A673 (cell line): ENCODE measurements around the gene GK2. TPM values are rescaled to one million over a fixed set of nuclear protein-coding genes. Genes with fewer than 3 reads are reported as not detected.

Experiments used
- BruUV-seq: library from RNA; stranded (reverse); fragments of 400-500 nt; replicated peaks from 2 replicates; lab custom pipeline; 2021; lab: Mats Ljungman, UMichigan
- CTCF ChIA-PET: fragments of 300-600 bp; sonication (Branson Sonifier 250); formaldehyde crosslinking; loops from one replicate; lab custom pipeline; 2022; ENCODE audit warnings: antibody characterized with exemption; lab: Charles Lee
- POLR2A ChIA-PET: fragments of 300-600 bp; sonication (Branson Sonifier 250); formaldehyde crosslinking; loops from one replicate; lab custom pipeline; 2022; ENCODE audit warnings: antibody characterized with exemption; ENCODE audit not compliant: low non-redundant PET; lab: Charles Lee
- DNase-seq: peaks from one replicate; pipeline ENCODE4 v3.0.0-alpha.2; 2015; ENCODE audit warnings: low spot score
- H3K27ac ChIP-seq: fragments of 200-600 bp; sonication (generic); 2 replicates; pipeline ENCODE4 v1.5.1; 2016; ENCODE audit warnings: mixed run types, low read depth, mild to moderate bottlenecking, mixed read lengths, antibody characterized with exemption, low read length; ENCODE audit not compliant: poor library complexity, severe bottlenecking
- H3K27me3 ChIP-seq: fragments of 200-600 bp; sonication (generic); replicated peaks from 2 replicates; pipeline ENCODE4 v1.6.1; 2017; ENCODE audit warnings: mixed run types, low read depth, mild to moderate bottlenecking, mixed read lengths, antibody characterized with exemption, low read length; ENCODE audit not compliant: insufficient read depth, poor library complexity
- H3K36me3 ChIP-seq: fragments of 200-600 bp; sonication (generic); 2 replicates; pipeline ENCODE4 v1.6.1; 2016; ENCODE audit warnings: mixed run types, mild to moderate bottlenecking, mixed read lengths, antibody characterized with exemption, low read length; ENCODE audit not compliant: insufficient read depth, poor library complexity, severe bottlenecking
- H3K4me1 ChIP-seq: fragments of 200-600 bp; sonication (generic); 2 replicates; pipeline ENCODE4 v1.6.1; 2017; ENCODE audit warnings: mixed run types, mild to moderate bottlenecking, mixed read lengths, antibody characterized with exemption, low read length; ENCODE audit not compliant: insufficient read depth, poor library complexity, severe bottlenecking
- H3K4me3 ChIP-seq: fragments of 200-600 bp; sonication (generic); 2 replicates; pipeline ENCODE4 v1.5.1; 2016; ENCODE audit warnings: low read depth, mixed run types, mild to moderate bottlenecking, mixed read lengths, low read length; ENCODE audit not compliant: poor library complexity, severe bottlenecking
- H3K9me3 ChIP-seq: fragments of 200-600 bp; sonication (generic); 2 replicates; pipeline ENCODE4 v1.6.1; 2016; ENCODE audit warnings: mixed run types, low read depth, mild to moderate bottlenecking, mixed read lengths, antibody characterized with exemption, low read length; ENCODE audit not compliant: poor library complexity, severe bottlenecking
- CTCF ChIP-seq: fragments of 300-800, 200-600 bp; sonication (generic); conservative IDR thresholded peaks from 2 replicates; pipeline ENCODE4 v1.5.1; 2017; ENCODE audit warnings: low read depth, mild to moderate bottlenecking, antibody characterized with exemption, low read length, moderate library complexity, mixed read lengths
- EZH2 ChIP-seq: fragments of 200-600 bp; sonication (generic); IDR thresholded peaks from 2 replicates; pipeline ENCODE4 v1.6.1; 2017; ENCODE audit warnings: borderline replicate concordance, low read depth, mild to moderate bottlenecking, mixed read lengths, antibody characterized with exemption, low read length; ENCODE audit not compliant: poor library complexity, severe bottlenecking
- intact Hi-C: fragments of 100-400 bp; cut with micrococcal nuclease; formaldehyde crosslinking; loops from one replicate; pipeline ENCODE4 v1.10.0; 2022; ENCODE audit not compliant: unreplicated experiment
- total RNA-seq: library from RNA; stranded (reverse); gene quantifications from 2 replicates; pipeline ENCODE4 v1.2.3, GENCODE V29; 2021

Gene GK2
- total RNA-seq, 1 experiment from 2014 or later = not detected

GRCh38 chr4:79404666-79405065 lies 3.4 kb downstream of the GK2 start:
- ChIA-PET CTCF (no interaction called here), POLR2A (no interaction called here)
- TF ChIP-seq EZH2 (no peak), CTCF (no peak)
- no peak overlapping the region for H3K27ac ChIP-seq
- intact Hi-C loops = no loop called here
- no peak for DNase-seq
- H3K36me3 ChIP-seq = no peaks in the 10 kb centered on the region
- no peaks in the 10 kb centered on the region for H3K9me3 ChIP-seq
- no peaks in the 10 kb centered on the region for H3K4me1 ChIP-seq
- no peaks in the 10 kb centered on the region for H3K27me3 ChIP-seq
- no peak overlapping the region for H3K4me3 ChIP-seq
- BruUV-seq = no TSS peak

DNA sequence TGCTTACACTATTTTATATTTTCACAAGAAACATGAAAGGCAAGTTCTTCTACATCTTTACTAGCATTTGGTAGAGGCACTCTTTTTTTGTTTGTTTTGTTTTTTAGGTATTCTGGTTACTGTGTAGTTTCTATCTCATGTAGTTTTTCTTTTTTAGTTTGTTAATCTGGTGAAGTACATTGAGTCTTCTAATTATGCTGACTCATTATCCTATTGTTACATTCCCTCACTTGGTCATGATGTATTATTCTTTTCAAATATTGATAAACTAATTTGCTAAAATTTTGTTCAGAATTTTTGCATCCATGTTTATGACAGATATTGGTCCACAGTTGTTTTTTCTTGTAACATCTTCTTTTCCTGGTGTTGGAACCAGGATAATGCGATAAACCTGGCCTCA lies 4.7 kb downstream of the GK2 start:
- DNase-seq = no peak
- Histone ChIP-seq H3K27ac (no peak overlapping the region), H3K9me3 (no peaks in the 10 kb centered on the region), H3K4me3 (no peak overlapping the region), H3K36me3 (no peaks in the 10 kb centered on the region), H3K4me1 (no peaks in the 10 kb centered on the region), H3K27me3 (no peaks in the 10 kb centered on the region)
- TF ChIP-seq EZH2 (no peak), CTCF (no peak)
- CTCF ChIA-PET = no interaction called here
- BruUV-seq = no TSS peak
- intact Hi-C loops = no loop called here
- POLR2A ChIA-PET = no interaction called here

DNA sequence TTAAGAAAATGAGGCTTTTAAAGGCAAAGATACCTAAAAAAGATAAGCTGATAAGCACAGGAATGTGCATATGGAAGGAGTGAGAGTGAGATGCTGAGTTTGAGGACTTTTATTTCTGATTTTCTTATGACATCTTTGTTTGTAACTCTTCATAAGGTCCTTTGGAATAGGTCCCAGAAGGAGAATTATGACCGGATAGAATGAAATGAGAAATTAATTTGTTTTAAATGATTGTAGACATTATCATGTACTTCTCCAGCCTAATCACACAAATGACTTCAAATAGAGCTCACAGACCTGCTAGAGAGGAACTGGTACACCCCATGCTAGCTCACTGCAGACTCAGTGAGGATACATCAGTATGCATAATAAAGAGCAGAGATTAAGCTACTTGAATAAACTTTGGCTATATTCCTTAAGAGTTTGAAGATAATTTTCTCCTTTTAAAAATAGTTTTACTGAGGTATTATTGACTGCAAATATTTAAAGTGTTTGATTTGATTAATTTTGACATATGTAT lies 5.6 kb downstream of the GK2 start:
- Histone ChIP-seq H3K27ac (no peak overlapping the region), H3K9me3 (no peaks in the 10 kb centered on the region), H3K36me3 (no peaks in the 10 kb centered on the region), H3K4me3 (no peak overlapping the region), H3K4me1 (no peaks in the 10 kb centered on the region), H3K27me3 (no peaks in the 10 kb centered on the region)
- TF ChIP-seq CTCF = no peak
- no peak for TF ChIP-seq EZH2
- BruUV-seq = no TSS peak
- no peak for DNase-seq
- POLR2A ChIA-PET = interaction anchor here (0.5 kb wide), 1 partner anchor 329 kb away, joined by 3 read pairs; no protein-coding TSS in a partner anchor
- CTCF ChIA-PET = no interaction called here
- intact Hi-C loops = no loop called here
